Loucy (cell line): ENCODE results near the gene SLAMF7.
"Not testable (repeated sequence)": the region's sequence is repeated elsewhere in the genome, so short reads cannot be mapped to it uniquely, and the experiment has no call there.

ENCODE experiments used
- H2AFZ ChIP-seq: fragments of 200-600 bp; sonication (generic); 2 replicates; pipeline ENCODE4 v1.6.0; 2016; ENCODE audit warnings: antibody characterized with exemption, mild to moderate bottlenecking, low read length, moderate library complexity
- H3F3A ChIP-seq: fragments of 200-600 bp; 2 replicates; pipeline ENCODE4 v1.6.0; 2016; ENCODE audit warnings: antibody characterized with exemption, low read depth, mild to moderate bottlenecking
- H3K27me3 ChIP-seq: fragments of 200-600 bp; sonication (generic); 2 replicates; pipeline ENCODE4 v1.6.1; 2014; ENCODE audit warnings: low read length, mild to moderate bottlenecking; ENCODE audit not compliant: insufficient read depth, poor library complexity, severe bottlenecking
- H3K36me3 ChIP-seq: fragments of 200-600 bp; sonication (generic); 2 replicates; pipeline ENCODE4 v1.6.1; 2016; ENCODE audit warnings: low read length; ENCODE audit not compliant: insufficient read depth
- H3K4me1 ChIP-seq: fragments of 200-600 bp; sonication (generic); 2 replicates; pipeline ENCODE4 v1.5.1; 2014; ENCODE audit warnings: low read length, mild to moderate bottlenecking; ENCODE audit not compliant: insufficient read depth, poor library complexity, severe bottlenecking
- H3K4me2 ChIP-seq: fragments of 200-600 bp; sonication (generic); 2 replicates; pipeline ENCODE4 v1.6.0; 2014; ENCODE audit warnings: antibody characterized with exemption, low read length, low read depth, mild to moderate bottlenecking; ENCODE audit not compliant: poor library complexity, severe bottlenecking
- H3K4me3 ChIP-seq: fragments of 200-600 bp; sonication (generic); 2 replicates; pipeline ENCODE4 v1.5.1; 2014; ENCODE audit warnings: low read length, mild to moderate bottlenecking, mixed read lengths; ENCODE audit not compliant: poor library complexity, severe bottlenecking
- H3K79me2 ChIP-seq: fragments of 200-600 bp; sonication (generic); 2 replicates; pipeline ENCODE4 v1.6.1; 2014; ENCODE audit warnings: low read length; ENCODE audit not compliant: insufficient read depth
- H3K9ac ChIP-seq: fragments of 200-600 bp; sonication (generic); 2 replicates; pipeline ENCODE4 v1.6.0; 2014; ENCODE audit warnings: mild to moderate bottlenecking, low read depth, low read length, moderate library complexity; ENCODE audit not compliant: poor library complexity, severe bottlenecking
- H3K9me2 ChIP-seq: fragments of 200-600 bp; sonication (generic); replicated peaks from 2 replicates; pipeline ENCODE4 v1.6.1; 2016; ENCODE audit warnings: low read depth, low read length, mixed read lengths
- H3K9me3 ChIP-seq: fragments of 200-600 bp; sonication (generic); 2 replicates; pipeline ENCODE4 v1.6.1; 2014; ENCODE audit warnings: mild to moderate bottlenecking, antibody characterized with exemption, low read length, low read depth; ENCODE audit not compliant: insufficient read depth
- H4K20me1 ChIP-seq: fragments of 200-600 bp; sonication (generic); 2 replicates; pipeline ENCODE4 v1.6.0; 2014; ENCODE audit warnings: antibody characterized with exemption, low read length, mild to moderate bottlenecking; ENCODE audit not compliant: insufficient read depth, poor library complexity, severe bottlenecking
- CTCF ChIP-seq: fragments of 200-600 bp; sonication (generic); conservative IDR thresholded peaks from 2 replicates; pipeline ENCODE4 v1.5.1; 2014; ENCODE audit warnings: mild to moderate bottlenecking, antibody characterized with exemption, low read length
- EZH2phosphoT487 ChIP-seq: fragments of 200-600 bp; IDR thresholded peaks from 2 replicates; pipeline ENCODE4 v1.6.1; 2018; ENCODE audit warnings: antibody characterized with exemption, mild to moderate bottlenecking, moderate library complexity, borderline replicate concordance

The SLAMF7 gene

GRCh38 chr1:160704250-160704649 lies 34.8 kb upstream of the SLAMF7 start:
- Histone ChIP-seq H3K4me1 (peaks cover 45% of the 10 kb centered on the region), H3K9ac (no peak overlapping the region), H3K4me3 (no peak overlapping the region), H3K9me2 (no peaks in the 10 kb centered on the region), H2AFZ (no peak overlapping the region), H3K27me3 (no peaks in the 10 kb centered on the region), H4K20me1 (no peaks in the 10 kb centered on the region), H3K9me3 (no peaks in the 10 kb centered on the region), H3F3A (0 out of 2 replicates have a peak, but pooled peaks cover 3% of the 10 kb centered on the region), H3K4me2 (peak overlapping the region; percentile 21), H3K36me3 (no peaks in the 10 kb centered on the region), H3K79me2 (peaks cover 71% of the 10 kb centered on the region)
- no peak for TF ChIP-seq EZH2phosphoT487
- no peak for TF ChIP-seq CTCF

- H3K4me3 ChIP-seq, H3K36me3 ChIP-seq, H3K27me3 ChIP-seq, H3K9me2 ChIP-seq, H2AFZ ChIP-seq, H3F3A ChIP-seq, H3K9me3 ChIP-seq, H3K9ac ChIP-seq, H4K20me1 ChIP-seq: not testable (repeated sequence)
- H3K4me1 ChIP-seq = peaks cover 55% of the 10 kb centered on the region
- peak overlapping the region; percentile 26 for H3K4me2 ChIP-seq
- H3K79me2 ChIP-seq = peaks cover 80% of the 10 kb centered on the region
These were observed 33.8 kb upstream of the SLAMF7 start for GRCh38 chr1:160705212-160705621.

GRCh38 chr1:160705742-160706141 lies 33.3 kb upstream of the SLAMF7 start:
- peak overlapping the region; percentile 26 for H3K4me2 ChIP-seq
- no peaks in the 10 kb centered on the region for H3K9me2 ChIP-seq
- 0 out of 2 replicates have a peak, but pooled peaks cover 4% of the 10 kb centered on the region for H3F3A ChIP-seq
- no peak overlapping the region for H3K9ac ChIP-seq
- peaks cover 85% of the 10 kb centered on the region for H3K79me2 ChIP-seq
- no peaks in the 10 kb centered on the region for H3K9me3 ChIP-seq
- H3K4me1 ChIP-seq = peaks cover 60% of the 10 kb centered on the region
- H3K4me3 ChIP-seq = no peak overlapping the region
- H3K36me3 ChIP-seq = no peaks in the 10 kb centered on the region
- H2AFZ ChIP-seq = no peak overlapping the region
- H3K27me3 ChIP-seq = no peaks in the 10 kb centered on the region
- peak; percentile 37; the same call in 1 of the 2 replicates for TF ChIP-seq CTCF
- no peak for TF ChIP-seq EZH2phosphoT487
- no peaks in the 10 kb centered on the region for H4K20me1 ChIP-seq

GRCh38 chr1:160706526-160707235 lies 32.4 kb upstream of the SLAMF7 start:
- Histone ChIP-seq H3K4me2 (peak overlapping the region; percentile 95), H3K9me2 (no peaks in the 10 kb centered on the region), H2AFZ (no peak overlapping the region), H3K27me3 (no peaks in the 10 kb centered on the region), H3K79me2 (peaks cover 86% of the 10 kb centered on the region), H3F3A (0 out of 2 replicates have a peak, but pooled peaks cover 7% of the 10 kb centered on the region), H3K9ac (peak overlapping the region; percentile 78), H4K20me1 (no peaks in the 10 kb centered on the region), H3K4me1 (peaks cover 69% of the 10 kb centered on the region), H3K36me3 (no peaks in the 10 kb centered on the region), H3K9me3 (no peaks in the 10 kb centered on the region), H3K4me3 (peak overlapping the region; percentile 82)
- TF ChIP-seq CTCF (no peak), EZH2phosphoT487 (no peak)
